ENCODE results near the gene SLC41A3.

Gene SLC41A3

DNA sequence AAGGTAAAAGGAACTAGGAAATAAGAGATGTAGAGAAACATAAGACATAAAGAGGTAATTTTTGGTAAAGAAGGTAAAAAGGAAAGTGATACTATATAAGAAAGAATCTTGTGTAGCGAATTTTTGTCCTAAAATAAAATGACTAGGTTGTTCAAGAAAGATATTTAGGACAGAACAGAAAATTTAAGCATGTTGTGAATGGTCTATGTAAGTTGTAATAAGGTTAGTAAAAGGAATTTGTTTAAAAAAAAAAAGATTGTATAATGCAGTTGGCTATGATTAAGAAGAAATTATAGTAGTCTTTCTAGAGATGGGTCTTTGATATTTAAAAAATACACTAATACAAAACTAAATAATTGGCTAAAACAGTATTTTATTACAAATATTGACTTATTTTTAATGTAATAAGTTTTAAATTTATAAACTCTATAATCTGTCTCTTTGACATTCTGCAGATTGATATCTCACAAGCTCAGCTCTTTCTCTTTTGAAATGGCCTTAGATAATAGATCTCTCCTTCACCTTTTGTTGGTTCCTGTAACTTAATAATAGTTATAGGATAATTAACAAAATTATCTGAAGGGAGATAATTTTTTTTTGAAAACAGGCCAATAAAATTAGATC is 3.7 kb upstream of the SLC41A3 start:
- H3K4me3 ChIP-seq (replicated peaks; ENCODE audit: low read depth, low read length): no peak overlapping the region
- TF ChIP-seq, protein P1, sequence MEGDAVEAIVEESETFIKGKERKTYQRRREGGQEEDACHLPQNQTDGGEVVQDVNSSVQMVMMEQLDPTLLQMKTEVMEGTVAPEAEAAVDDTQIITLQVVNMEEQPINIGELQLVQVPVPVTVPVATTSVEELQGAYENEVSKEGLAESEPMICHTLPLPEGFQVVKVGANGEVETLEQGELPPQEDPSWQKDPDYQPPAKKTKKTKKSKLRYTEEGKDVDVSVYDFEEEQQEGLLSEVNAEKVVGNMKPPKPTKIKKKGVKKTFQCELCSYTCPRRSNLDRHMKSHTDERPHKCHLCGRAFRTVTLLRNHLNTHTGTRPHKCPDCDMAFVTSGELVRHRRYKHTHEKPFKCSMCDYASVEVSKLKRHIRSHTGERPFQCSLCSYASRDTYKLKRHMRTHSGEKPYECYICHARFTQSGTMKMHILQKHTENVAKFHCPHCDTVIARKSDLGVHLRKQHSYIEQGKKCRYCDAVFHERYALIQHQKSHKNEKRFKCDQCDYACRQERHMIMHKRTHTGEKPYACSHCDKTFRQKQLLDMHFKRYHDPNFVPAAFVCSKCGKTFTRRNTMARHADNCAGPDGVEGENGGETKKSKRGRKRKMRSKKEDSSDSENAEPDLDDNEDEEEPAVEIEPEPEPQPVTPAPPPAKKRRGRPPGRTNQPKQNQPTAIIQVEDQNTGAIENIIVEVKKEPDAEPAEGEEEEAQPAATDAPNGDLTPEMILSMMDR (IDR thresholded peaks at IDR 0.05; ENCODE audit: low read length, missing control alignments): no peak
- no peak for DNase-seq (ENCODE audit: low read depth)

DNA sequence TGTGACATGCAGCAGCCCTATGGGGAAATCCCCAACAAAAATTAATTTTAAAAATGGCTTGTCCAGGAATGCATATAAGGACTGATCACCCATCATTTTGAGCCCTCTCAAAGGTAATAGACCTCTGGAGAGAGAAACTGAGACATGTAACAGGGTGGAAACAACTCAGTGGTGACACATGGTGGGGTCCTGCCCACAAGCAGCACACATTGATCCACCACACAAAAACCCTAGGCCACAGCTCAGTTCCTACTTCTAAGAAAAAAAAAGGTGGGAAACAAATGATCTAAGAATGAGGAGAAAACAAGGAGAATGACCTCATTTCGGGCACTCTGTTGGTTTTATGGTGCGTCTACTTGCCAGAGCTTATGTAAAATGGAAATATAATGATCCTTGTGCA is 1.9 kb upstream of the SLC41A3 start:
- no peak for DNase-seq (ENCODE audit: low read depth)
- TF ChIP-seq, protein P1 (IDR thresholded peaks at IDR 0.05; ENCODE audit: low read length, missing control alignments): no peak
- H3K4me3 ChIP-seq (replicated peaks; ENCODE audit: low read depth, low read length): no peak overlapping the region

DNA sequence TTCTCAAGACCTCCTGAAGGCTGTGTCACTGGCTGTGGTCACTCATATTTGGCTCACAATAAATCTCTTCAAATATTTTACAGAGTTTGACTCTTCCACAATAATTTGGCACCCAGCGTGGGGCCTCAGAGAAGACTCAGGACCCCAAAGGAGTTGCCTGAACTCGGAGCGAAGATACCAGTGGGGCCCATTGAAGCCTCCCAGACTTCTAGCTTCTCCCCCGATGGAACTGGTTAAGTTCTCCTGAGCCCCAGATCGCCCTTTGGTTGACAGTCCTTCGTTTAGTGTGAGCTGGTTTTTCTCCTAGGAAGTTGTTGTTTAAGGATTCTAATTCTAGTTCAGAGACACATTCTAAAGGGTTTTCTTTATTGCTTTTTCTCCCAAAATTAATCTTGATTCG is 1.4 kb upstream of the SLC41A3 start:
- no peak overlapping the region for H3K4me3 ChIP-seq (replicated peaks; ENCODE audit: low read depth, low read length)

DNA sequence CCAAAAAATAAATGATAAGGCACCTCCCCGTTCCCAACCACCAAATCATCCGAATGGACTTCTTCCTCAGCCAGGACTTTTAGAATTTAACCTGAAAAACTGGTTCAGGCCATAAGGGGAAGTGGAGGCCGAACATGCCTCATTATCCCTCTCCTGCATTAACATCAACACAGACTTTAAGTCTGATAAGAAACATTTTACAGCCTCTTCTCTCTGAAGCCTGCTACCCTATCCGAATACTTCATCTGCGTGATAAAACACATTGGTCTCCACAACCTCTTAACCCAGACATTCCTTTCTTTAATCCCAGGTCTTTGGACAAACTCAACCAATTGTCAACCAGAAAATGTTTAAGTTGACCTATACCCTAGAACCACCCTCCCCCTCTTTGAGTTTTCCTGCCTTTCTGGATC is 850 bp upstream of the SLC41A3 start:
- peak overlapping the region; percentile 65 for H3K4me3 ChIP-seq (replicated peaks; ENCODE audit: low read depth, low read length)
- TF ChIP-seq, protein P1 (IDR thresholded peaks at IDR 0.05; ENCODE audit: low read length, missing control alignments): no peak
- no peak for DNase-seq (ENCODE audit: low read depth)

More for the DNA sequence above, 1.4 kb upstream of the SLC41A3 start:
- no peak for DNase-seq (ENCODE audit: low read depth)
- TF ChIP-seq, protein P1 (IDR thresholded peaks at IDR 0.05; ENCODE audit: low read length, missing control alignments): no peak

DNA sequence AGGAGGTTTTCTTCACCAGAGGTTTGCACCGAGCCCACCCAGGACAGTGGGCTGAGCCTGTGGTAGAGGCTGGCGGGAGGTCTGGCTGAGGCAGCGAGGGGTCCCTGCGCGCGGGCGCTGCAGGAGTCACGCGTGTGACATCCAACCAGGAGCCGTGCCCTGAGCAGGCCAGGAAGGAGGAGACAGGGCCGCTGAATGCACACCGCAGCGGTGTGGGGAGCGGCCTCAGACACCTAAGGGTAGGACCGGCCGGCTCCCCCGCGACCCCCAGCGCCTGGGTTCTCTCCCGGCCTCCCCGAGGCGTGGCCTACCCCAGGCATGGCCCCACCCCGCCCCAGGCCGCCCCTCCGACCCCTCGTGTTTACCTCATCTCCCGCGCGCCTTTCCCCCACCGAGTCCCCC is 412 bp downstream of the SLC41A3 start:
- TF ChIP-seq, protein P1 (IDR thresholded peaks at IDR 0.05; ENCODE audit: low read length, missing control alignments): no peak
- DNase-seq (ENCODE audit: low read depth): no peak
- peak overlapping the region; percentile 65 for H3K4me3 ChIP-seq (replicated peaks; ENCODE audit: low read depth, low read length)

DNA sequence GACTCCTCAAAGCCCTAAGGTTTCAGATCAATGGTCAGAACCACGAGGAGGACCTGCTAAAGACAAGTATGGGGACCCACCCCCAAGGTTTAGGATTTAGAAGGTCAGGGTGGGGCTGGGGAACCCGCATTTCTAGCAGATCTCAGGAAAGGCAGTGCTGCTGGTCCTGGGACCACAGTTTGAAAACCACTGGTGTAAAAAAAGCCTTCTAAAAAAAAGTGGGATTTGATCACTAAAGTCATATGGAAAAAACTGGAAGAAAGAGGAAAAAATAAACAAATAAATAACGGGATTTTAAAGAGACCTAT is 832 bp downstream of the SLC41A3 start:
- DNase-seq (ENCODE audit: low read depth): no peak
- TF ChIP-seq, protein P1 (IDR thresholded peaks at IDR 0.05; ENCODE audit: low read length, missing control alignments): no peak
- peak overlapping the region; percentile 65 for H3K4me3 ChIP-seq (replicated peaks; ENCODE audit: low read depth, low read length)
